ENCODE results near the gene BCR. TPM values are rescaled to one million over a fixed set of nuclear protein-coding genes. Genes with fewer than 3 reads are reported as not detected.
"Not testable (repeated sequence)": the region's sequence is repeated elsewhere in the genome, so short reads cannot be mapped to it uniquely, and the experiment has no call there.

Gene BCR
- total RNA-seq, 1 donor from 2014 or later: 129 TPM

DNA sequence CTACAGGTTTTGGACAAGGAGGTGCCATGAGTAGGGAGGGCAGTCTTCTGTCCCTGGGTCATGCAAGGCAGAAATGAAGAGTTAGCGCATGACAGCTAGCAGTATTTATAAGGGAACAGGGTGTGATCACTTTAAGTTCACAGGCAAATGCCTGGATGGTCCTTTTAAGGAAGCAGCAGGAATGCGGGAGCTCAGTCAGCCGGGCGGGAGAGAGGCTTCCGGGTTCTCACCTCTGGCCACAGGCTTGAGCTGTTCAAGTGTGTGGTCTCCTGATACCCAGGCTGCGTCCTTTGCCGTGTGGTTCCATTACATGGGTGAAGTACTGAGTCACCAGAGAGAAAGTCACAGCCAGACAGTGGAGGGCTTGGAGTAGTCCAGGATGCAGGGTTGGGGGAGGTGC lies 105.4 kb downstream of the BCR start:
- DNase-seq (ENCODE audit: low read depth in 2 of 2): peak in 1 of 2 donors; percentile 24

DNA sequence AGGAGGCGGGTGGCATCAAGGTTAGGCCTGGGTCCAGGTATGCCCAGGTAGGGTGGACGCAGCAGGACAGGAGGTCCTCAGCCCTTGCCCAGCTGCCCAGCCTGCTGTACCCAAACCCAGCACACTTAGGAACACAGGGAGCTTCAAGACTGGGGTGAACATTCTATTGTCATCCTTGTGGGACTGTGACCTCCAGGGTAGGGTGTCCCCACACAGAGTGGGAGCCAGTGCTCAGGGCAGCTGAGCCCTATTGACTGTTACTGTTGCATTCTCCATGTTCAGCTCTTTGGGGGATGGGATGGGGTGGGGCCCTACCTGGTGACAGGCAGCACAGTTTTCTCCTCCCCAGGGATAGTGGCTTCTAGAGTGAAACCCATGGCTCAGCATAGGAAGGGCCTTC lies 106.0 kb downstream of the BCR start:
- no peak for DNase-seq (ENCODE audit: low read depth in 2 of 2)

DNA sequence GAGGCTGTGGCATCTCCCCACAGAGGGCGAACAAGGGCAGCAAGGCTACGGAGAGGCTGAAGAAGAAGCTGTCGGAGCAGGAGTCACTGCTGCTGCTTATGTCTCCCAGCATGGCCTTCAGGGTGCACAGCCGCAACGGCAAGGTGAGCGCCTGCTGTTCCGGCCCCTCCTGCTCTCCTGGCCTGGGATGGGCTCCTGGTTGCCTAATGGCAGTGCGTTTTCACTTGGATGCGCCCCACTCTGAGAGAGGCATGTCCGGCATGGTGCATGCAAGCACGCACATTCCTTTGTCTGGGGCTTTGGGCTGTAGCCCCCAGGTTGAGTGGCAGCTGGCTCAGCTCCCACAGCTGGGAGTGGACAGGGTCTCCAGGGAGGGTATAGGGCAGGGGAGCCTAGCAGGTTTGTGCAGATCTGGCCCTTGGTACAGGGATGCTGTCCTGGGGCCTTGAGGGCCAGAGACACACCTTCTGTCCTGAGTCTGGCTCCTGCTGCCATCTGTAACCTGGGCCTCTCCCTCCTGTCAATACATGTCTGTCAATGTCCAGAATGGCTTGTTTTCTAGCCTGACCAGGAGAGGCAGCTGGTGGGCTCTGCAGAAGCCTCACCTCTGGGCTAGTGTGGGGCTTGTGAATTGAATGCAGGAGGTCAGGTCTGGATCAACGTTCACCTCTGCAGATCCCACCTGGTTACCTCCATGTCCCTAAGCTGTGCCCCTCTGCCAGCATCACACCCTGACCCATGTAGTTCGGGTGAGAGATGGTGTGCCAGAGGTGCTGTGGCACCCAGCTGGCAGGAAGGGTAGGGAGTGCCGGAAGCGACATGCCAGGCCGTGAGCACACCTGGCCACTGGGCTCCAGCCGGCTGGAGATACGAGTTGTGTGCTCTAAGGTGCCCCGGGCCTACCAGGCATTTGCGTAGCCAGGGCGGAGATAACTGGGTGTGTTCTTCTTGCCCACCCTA lies 107.1 kb downstream of the BCR start:
- no peak for DNase-seq (ENCODE audit: low read depth in 2 of 2)

DNA sequence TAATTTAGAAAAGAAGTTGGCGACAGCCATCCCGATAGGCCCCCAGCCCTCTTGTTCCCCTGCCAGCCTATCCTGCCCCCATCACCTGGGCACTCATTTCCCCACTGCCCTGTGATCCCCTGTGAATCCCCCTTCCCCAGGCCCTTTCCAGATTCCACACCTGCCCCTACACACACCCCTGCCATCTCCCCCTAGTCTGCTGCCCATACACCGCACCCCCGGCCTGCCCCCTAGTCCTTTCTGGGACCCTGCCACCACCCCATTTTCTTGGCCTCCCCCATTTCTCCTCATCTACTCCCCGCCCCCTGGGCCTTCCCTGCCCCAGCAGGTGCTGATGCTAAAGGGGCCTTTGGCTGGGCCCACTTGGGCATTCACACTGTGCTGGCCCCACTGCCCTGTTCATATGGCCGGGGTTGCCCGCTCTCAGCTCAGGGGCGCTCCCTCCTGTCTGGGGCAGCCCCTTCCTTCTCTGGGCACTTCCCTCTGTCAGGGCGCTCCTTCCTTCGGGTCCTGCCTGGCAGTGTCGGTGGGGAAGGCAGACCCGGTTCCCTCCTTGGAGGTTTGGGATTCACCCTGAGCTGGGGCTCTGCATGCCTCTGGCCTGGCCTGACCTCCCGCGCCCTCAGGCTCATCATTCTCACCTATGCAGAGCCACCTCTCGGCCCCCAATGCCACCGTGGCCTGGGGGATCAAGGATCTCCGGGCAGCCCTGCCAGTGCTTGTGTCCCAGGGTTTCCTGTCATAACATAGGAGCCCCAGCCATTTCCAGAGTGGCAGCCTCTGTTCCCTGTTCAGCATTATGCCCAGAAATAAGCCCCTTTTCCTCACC lies 108.2 kb downstream of the BCR start:
- no peak for DNase-seq (ENCODE audit: low read depth in 2 of 2)

DNA sequence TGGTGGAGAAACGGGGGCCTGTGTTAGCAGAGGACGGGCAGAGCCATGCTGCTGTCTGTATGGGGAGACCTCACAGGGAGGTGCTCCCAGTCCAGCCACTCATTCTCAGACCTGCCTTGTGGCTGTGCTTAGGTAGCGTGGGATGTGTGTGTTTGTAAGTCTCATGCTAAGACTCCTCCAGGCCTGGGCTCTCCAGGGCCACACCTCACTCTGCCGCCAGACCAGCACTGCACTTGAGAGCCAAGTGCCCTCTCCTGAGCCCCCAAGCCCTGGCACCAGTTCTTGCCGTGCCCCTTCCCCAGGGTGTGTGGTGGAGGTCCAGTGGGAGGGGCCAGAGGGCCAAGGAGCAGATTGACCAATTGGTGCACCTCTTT lies 108.8 kb downstream of the BCR start:
- DNase-seq (ENCODE audit: low read depth in 2 of 2): no peak

DNA sequence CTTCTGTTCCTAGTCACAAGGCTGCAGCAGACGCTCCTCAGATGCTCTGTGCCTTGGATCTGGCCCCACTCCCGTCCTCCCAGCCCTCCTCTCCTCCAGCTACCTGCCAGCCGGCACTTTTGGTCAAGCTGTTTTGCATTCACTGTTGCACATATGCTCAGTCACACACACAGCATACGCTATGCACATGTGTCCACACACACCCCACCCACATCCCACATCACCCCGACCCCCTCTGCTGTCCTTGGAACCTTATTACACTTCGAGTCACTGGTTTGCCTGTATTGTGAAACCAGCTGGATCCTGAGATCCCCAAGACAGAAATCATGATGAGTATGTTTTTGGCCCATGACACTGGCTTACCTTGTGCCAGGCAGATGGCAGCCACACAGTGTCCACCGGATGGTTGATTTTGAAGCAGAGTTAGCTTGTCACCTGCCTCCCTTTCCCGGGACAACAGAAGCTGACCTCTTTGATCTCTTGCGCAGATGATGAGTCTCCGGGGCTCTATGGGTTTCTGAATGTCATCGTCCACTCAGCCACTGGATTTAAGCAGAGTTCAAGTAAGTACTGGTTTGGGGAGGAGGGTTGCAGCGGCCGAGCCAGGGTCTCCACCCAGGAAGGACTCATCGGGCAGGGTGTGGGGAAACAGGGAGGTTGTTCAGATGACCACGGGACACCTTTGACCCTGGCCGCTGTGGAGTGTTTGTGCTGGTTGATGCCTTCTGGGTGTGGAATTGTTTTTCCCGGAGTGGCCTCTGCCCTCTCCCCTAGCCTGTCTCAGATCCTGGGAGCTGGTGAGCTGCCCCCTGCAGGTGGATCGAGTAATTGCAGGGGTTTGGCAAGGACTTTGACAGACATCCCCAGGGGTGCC lies 109.8 kb downstream of the BCR start:
- DNase-seq (ENCODE audit: low read depth in 2 of 2): peak; percentile 61 to 70

DNA sequence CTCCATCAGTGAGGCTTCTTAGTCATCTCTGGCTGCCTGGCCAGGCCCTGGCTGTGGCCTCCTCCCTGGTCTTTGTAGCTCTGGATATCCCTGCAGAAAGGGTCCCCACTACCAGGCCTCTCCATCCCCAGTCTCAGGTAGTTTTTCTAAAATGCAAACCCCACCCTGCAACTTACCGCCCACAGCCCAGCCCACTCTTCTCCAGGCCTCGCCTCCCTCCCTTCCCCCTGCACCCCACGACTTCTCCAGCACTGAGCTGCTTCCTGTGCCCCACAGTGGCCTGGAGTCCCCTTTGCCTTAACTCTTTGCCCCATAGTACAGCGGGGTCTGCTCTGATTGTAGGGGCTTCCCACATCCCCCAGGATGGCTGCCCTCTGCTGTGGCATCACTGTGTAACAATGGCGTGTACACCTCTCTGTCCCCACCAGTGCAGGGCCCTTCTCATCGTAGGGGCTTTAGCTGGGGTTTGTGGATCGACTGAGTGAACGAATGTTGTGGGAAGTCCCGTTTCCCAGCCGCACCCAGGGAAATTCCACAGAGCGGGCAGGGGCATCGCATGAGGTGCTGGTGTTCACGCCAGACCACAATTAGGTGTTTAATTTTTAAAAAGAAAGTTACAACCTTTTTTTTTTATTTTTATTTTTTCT lies 111.6 kb downstream of the BCR start:
- DNase-seq (ENCODE audit: low read depth in 2 of 2): no peak

DNA sequence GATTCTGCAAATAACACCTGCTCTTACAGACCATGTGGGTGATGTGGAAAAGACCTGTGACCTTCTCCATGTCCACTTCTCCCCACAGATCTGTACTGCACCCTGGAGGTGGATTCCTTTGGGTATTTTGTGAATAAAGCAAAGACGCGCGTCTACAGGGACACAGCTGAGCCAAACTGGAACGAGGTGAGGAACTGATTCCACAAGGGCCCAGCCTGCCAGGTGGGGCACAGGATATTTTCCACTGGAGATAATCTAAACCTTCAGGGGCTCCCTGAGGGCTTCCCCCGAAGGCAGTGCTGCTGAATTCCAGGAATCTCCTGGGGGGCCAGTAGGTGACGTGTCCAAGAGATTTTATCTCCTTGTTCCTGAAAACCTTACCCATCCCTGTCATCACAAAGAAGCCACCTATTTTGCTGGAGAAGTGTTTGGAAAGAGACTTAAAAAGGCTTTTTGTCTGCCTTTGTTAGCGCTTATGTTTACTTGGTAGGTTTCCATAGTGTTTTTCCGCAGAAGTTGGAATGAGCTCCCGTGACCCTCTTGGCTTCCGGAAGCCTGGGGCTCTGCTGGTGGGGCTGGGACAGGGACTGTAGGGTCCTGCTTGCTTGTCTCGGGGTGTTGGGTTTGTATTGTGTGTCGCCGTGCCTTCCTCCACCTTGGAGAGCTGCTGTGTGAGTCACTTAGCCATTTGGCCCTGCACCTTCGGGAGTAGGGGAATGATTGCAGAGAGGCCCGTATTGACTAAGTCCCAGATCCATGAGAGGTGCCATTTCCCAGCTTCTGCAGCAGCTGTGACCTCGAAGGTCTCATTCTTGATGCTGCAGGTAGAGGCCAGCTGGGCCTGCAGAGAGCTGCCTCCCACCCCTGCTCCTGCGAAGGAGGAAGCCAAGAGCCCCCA lies 112.4 kb downstream of the BCR start:
- peak in 1 of 2 donors; percentile 85 for DNase-seq (ENCODE audit: low read depth in 2 of 2)

DNA sequence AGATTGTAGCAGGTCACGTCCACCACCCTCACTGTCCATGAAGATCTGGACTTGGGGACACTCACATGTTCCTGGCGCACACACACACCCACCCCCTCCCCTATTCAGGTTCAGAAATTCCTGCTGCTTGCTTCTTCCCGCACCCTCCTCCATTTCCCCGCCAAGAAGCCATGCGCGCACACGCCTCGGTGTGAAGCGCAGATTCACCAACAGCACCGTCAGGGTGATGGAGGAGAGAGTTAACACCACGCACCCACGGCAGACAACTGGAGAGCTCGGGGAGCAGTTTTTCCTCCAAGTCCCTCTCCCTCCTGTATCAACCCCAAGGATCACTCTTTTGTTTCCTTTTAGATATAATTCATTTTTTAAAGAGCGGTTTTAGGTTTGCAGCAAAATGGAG lies 113.4 kb downstream of the BCR start:
- DNase-seq (ENCODE audit: low read depth in 2 of 2): no peak

DNA sequence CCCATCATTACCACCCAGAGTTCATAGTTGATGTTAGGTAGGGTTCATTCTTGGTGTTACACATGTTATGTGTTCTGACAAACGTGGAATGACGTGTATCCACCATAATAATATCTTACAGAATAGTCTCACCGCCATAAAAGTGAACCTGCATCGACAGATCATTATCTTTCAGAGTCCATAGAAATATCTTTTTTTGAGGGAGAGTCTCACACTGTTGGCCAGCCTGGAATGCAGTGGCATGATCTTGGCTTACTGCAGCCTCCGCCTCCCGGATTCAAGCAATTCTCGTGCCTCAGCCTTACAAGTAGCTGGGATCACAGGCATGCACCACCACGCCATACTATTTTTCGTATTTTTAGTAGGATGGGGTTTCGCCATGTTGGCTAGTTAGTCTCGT lies 113.9 kb downstream of the BCR start:
- no peak for DNase-seq (ENCODE audit: low read depth in 2 of 2)

DNA sequence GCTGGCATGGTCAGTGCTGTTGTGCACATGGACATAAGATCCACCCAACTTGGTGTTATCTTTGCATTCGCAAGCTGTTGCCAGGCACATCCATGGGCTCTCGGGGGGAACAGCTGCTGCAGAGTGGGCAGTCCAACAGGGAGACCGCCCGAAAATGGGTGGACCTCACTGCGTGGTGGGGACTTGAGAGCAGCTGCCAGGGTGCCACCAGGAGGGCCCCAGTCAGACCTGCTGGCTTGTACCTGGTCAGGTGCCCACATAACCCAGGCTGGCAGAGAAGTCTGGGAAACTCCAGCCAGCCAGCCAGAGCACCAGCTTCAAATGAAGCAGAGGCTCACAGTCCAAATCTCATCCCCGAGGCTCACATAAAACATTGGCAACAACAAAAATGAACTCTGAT lies 120.2 kb downstream of the BCR start:
- DNase-seq (ENCODE audit: low read depth in 2 of 2): no peak

DNA sequence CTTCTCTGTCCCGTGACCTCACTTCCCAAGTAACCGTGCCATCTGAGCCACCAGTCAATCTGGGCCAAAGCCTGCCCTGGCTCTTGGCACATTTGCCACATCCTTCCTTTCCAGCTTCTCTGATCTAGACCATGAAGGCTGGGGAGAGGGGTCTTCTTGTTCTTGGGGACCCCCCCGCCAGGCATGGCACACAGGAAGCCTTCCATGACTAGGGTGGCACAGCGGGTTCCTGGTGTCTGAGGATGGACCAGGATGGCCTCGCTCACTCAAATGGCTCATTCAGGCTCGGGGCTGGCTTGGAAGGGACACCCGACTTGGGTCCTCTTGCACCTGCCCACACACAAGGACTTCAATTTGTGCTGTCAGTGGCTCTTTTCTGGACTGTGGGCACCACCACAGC lies 121.3 kb downstream of the BCR start:
- no peak for DNase-seq (ENCODE audit: low read depth in 2 of 2)

DNA sequence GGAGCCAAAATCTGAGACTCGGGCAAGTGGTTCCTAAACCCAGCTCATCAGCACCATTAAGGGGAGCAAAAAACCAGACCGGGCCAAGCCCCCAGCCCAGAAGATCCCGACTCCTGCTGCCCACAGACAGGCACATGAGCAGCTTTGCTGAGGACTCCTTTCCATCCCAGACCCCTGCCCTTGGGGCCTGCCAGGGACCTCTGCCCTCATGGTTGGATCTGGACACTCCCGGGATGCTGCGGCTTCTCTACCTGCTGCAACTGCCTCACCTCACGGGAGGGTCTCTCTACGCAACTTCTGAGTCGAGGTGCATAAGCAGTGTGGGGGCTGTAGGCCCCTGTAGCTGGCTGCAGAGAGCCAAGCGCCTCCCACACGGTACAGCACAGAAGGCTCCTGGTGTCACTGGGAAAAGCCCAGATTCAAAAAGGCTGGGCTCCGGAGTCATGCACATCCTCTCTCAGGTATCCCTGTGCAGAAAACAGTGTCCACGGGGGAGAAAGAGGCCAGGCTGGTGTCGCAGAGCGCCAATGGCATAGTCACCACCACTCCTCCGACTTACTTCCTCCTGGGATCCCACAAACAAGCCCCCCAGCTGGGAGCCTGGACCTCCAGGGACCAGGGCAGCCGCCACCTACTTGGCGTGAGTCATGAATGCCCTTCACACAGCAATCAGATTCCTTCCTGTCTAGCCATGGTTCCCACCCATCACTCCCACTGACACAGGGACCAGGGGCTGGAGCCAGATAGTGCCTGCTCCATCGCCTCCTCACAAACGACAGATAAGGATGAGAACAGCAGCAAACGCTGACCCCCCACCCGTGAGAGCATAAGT lies 122.1 kb downstream of the BCR start:
- DNase-seq (ENCODE audit: low read depth in 2 of 2): peak; percentile 60 to 72

DNA sequence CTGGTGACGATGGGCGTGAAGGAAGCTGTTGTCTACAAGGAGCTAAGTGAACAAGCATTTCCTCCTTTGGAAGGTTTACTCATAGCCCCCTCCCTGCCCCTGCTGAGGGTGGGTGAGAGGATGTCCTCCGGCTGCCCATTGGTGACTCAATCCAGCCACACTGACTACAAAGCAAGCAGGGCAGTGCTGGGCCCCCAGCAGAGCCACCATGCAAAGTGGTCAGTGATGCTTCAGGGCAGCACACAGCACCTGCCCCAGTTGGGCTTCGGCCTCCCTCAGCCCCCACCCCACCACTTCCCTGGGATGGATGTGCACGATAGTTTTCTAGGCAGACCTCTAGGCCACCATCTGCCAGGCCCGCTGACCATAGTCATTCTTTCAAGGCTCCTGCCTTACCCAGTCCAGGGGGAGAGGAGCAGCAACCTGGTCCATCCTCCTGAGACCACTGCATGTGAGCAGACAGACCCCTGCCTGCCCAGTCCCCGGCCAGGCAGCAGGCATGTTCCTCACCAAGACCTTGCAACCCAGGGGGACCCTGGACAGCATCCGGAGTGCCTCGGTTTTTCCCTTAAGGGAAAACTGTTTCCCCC lies 125.1 kb downstream of the BCR start:
- peak; percentile 66 to 94 for DNase-seq (ENCODE audit: low read depth in 2 of 2)

DNA sequence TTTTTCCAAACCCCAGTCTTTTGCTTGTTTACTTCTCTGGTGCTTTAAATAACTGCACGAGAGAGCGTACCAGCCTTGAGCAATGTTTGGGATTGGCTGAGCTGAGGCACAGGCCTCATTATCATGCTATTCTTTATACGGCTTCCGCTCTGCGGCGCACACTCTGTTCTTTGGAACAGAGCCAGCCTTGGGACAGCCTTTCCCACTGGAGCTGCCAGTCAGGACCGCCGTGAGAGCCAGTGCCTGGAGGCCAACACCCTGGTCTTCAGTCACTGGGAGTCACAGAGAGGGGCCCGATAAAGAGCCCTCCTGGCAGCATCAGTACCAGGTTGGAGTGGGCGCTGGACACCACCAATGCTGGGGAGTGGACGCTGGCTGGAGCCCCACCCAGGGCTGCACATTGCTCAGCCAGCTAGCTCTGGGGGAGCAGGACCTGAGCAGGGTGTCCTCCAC lies 125.6 kb downstream of the BCR start:
- peak; percentile 95 to 96 for DNase-seq (ENCODE audit: low read depth in 2 of 2)

DNA sequence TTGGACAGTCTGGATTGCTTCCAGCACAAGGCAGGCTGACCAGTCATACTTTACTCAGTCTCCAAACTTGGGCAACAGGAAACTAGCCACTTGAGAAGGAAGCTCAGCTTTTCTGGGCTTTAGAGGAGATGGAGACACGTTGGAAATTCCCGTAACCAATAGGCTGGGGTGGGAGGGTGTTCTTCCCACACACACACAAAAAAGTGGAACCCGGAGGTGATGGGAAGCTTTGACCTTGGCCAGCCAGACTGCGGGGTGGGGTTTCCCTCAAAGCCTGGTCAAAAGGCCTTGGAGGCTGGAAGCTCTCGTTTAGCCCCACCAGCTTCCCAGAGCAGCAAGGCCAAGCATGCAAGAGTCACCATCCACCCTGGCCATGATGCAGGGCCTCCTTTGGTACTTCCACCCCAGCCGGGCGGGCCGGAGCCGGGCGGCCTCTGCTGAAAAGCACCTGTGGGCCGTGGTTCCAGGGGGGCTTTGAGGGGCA lies 126.2 kb downstream of the BCR start:
- peak; percentile 84 to 94 for DNase-seq (ENCODE audit: low read depth in 2 of 2)

DNA sequence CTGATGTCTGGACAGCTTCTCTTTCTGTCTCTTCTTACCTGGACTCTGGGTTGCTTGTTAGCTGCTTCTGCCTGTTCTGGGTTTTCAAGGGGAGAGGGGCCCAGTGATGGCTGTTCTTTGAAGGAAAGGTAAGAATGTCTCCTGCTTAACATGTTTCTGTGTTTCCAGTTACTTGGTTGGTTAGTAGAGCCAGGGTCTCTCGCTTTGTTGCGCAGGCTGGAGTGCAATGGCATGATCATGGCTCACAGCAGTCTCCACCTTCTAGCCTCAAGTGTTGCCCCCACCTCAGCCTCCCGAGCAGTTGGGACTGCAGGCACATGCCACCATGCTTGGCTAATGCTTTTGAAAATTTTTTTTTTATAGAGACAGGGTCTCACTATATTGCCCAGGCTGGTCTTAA lies 126.6 kb downstream of the BCR start:
- no peak for DNase-seq (ENCODE audit: low read depth in 2 of 2)

DNA sequence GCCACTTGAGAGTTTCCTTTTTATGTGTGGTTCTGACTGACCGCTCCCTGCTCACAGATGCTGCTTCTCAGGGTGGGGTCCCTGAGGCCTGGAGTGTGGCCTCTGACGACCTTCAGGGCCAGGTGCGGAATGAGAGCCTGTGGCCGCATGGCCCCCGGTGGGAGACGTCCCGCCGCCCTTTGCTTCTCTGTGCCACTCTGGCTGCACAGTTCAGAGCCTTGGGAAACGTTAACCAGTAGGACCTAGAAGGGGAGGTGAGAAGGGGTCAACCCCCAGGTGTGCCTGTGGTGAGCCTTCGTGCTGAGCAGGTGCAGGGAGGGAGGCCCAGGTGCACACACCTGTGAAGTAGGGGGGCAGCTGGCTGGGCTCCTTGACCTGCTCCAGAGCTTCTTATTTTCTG lies 127.2 kb downstream of the BCR start:
- not testable (repeated sequence) for DNase-seq (ENCODE audit: low read depth in 2 of 2)

All from lung microvascular endothelial cell (primary cell).